Transverse colon (tissue), 3 donors: ENCODE measurements around the gene EZR.

Experiments
- EP300 ChIP-seq: sonication (generic); formaldehyde crosslinking; IDR thresholded peaks from one replicate; pipeline ENCODE4 v1.6.1; 2017; ENCODE audit warnings: antibody characterized with exemption, low read depth
- TF ChIP-seq, protein P1 (sequence below), 5 experiments: fragments of 200-600 bp in 3 of 5; fragments of 450-650 bp in 2 of 5; sonication (generic) in 3 of 5; IDR thresholded peaks; 1 replicate in 2 of 5; 2 replicates in 3 of 5; pipeline ENCODE4 v1.5.1; 2016 to 2017; ENCODE audit warnings: antibody characterized with exemption in 5 of 5, inconsistent platforms in 3 of 5, mild to moderate bottlenecking in 2 of 5, moderate library complexity in 1 of 5

DNA sequence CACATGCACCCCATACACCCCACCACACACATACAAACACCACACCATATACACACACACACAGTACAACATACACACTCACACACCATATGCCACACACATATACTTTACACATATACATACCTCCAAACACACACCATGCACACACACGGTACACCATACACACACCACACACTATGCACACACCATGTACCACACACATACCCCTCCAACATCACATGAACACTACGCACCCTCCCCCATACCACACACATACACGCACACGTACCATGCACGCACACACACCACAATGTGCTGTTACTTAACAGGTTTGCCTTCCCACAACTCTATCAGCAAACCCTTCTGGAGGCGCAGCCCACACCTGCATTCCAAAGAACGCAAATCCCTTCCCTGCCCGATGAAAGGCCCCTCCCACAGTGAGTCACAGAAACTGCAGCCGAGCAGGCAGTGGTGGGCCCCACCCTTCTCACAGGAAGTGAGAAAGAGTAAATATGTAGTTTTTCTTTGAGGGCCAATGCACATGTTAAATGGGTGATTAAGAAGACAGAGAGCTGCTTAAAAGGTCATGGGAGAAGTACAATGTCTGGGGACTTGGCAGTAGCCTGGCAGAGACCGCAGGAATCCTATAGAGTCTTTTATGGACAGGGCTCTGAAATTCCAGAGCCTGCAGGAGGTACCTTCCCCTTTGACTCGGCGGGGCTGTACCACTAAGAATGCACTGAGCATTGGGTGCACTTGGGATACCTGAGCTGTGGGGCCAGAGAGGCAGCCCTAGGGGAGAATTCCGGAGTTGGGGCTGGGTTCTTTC lies 34.1 kb upstream of the EZR start:
- TF ChIP-seq, protein P1, sequence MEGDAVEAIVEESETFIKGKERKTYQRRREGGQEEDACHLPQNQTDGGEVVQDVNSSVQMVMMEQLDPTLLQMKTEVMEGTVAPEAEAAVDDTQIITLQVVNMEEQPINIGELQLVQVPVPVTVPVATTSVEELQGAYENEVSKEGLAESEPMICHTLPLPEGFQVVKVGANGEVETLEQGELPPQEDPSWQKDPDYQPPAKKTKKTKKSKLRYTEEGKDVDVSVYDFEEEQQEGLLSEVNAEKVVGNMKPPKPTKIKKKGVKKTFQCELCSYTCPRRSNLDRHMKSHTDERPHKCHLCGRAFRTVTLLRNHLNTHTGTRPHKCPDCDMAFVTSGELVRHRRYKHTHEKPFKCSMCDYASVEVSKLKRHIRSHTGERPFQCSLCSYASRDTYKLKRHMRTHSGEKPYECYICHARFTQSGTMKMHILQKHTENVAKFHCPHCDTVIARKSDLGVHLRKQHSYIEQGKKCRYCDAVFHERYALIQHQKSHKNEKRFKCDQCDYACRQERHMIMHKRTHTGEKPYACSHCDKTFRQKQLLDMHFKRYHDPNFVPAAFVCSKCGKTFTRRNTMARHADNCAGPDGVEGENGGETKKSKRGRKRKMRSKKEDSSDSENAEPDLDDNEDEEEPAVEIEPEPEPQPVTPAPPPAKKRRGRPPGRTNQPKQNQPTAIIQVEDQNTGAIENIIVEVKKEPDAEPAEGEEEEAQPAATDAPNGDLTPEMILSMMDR (IDR thresholded peaks at IDR 0.05): peak in 1 of 5 experiments; percentile 8
- peak; percentile 43 for TF ChIP-seq EP300
